Fibroblast of peridontal ligament (primary cell): ENCODE data around the gene KCNQ1.

ENCODE experiments used
- DNase-seq: peaks from one replicate; pipeline ENCODE4 v3.0.0-alpha.2; 2010; ENCODE audit errors: extremely low read depth

Gene KCNQ1

GRCh38 chr11:2696455-2696854, 251.6 kb downstream of the KCNQ1 start:
- peak; percentile 9 for DNase-seq

GRCh38 chr11:2697866-2698265, 253.1 kb downstream of the KCNQ1 start:
- DNase-seq: no peak

- peak; percentile 25 for DNase-seq
Observed at GRCh38 chr11:2698386-2699184, 253.8 kb downstream of the KCNQ1 start.

- no peak for DNase-seq
Observed at GRCh38 chr11:2699185-2699530, 254.3 kb downstream of the KCNQ1 start.

GRCh38 chr11:2699531-2700414, 255.0 kb downstream of the KCNQ1 start, which contains the start of gene KCNQ1OT1:
Gene KCNQ1OT1 (minus strand): TSS chr11:2699994.
- DNase-seq: peak; percentile 90

- DNase-seq: peak; percentile 10
Observed at GRCh38 chr11:2700415-2701211, 255.8 kb downstream of the KCNQ1 start.

- DNase-seq: no peak
Observed at GRCh38 chr11:2701230-2701629, 256.4 kb downstream of the KCNQ1 start.

GRCh38 chr11:2701898-2702434, 257.2 kb downstream of the KCNQ1 start:
- no peak for DNase-seq

- DNase-seq: no peak
Observed at GRCh38 chr11:2702771-2703362, 258.1 kb downstream of the KCNQ1 start.

GRCh38 chr11:2703363-2704141, 258.7 kb downstream of the KCNQ1 start:
- DNase-seq: no peak

- DNase-seq: no peak
Observed at GRCh38 chr11:2704356-2704755, 259.5 kb downstream of the KCNQ1 start.

- DNase-seq: no peak
Observed at GRCh38 chr11:2704896-2705606, 260.2 kb downstream of the KCNQ1 start.

- DNase-seq: no peak
Observed at GRCh38 chr11:2706321-2706720, 261.5 kb downstream of the KCNQ1 start.

GRCh38 chr11:2707736-2708135, 262.9 kb downstream of the KCNQ1 start:
- DNase-seq: no peak

- DNase-seq: peak; percentile 18
Observed at GRCh38 chr11:2708151-2708581, 263.4 kb downstream of the KCNQ1 start.

- peak; percentile 35 for DNase-seq
Observed at GRCh38 chr11:2708757-2709281, 264.0 kb downstream of the KCNQ1 start.

GRCh38 chr11:2709429-2709828, 264.6 kb downstream of the KCNQ1 start:
- DNase-seq: peak; percentile 12

- DNase-seq: no peak
Observed at GRCh38 chr11:2711161-2711560, 266.4 kb downstream of the KCNQ1 start.

- no peak for DNase-seq
Observed at GRCh38 chr11:2713094-2713493, 268.3 kb downstream of the KCNQ1 start.
